HepG2 (cell line): Measurements from ENCODE around the gene EXOC3. TPM values are rescaled to one million over a fixed set of nuclear protein-coding genes. Genes with fewer than 3 reads are reported as not detected.

ENCODE experiments used
- ATM ChIP-seq: fragments of 450-650 bp; IDR thresholded peaks from 2 replicates; pipeline ENCODE4 v1.7.1; 2017; ENCODE audit warnings: mild to moderate bottlenecking, borderline replicate concordance
- BRCA1 ChIP-seq: sonication (generic); formaldehyde crosslinking; IDR thresholded peaks from 2 replicates; pipeline ENCODE4 v1.4.0; 2020; ENCODE audit warnings: missing genetic modification reagents
- DNMT1 ChIP-seq: sonication (generic); formaldehyde crosslinking; IDR thresholded peaks from 2 replicates; pipeline ENCODE4 v1.5.1; 2020; ENCODE audit warnings: mild to moderate bottlenecking, missing genetic modification reagents
- GABPB1 ChIP-seq: IDR thresholded peaks from 2 replicates; pipeline ENCODE4 v1.6.1; 2016; ENCODE audit warnings: mild to moderate bottlenecking, missing genetic modification reagents, moderate library complexity, missing compliant biosample characterization
- ISX ChIP-seq: sonication (generic); formaldehyde crosslinking; conservative IDR thresholded peaks from 2 replicates; pipeline ENCODE4 v1.5.0; 2020; ENCODE audit warnings: missing genetic modification reagents
- PHF20 ChIP-seq: sonication (generic); formaldehyde crosslinking; IDR thresholded peaks from 2 replicates; pipeline ENCODE4 v1.5.0; 2020; ENCODE audit warnings: mild to moderate bottlenecking, missing genetic modification reagents
- TMF1 ChIP-seq: sonication (generic); formaldehyde crosslinking; IDR thresholded peaks from 2 replicates; pipeline ENCODE4 v1.8.1; 2022; ENCODE audit warnings: low read depth, missing genetic modification reagents
- ZEB1 ChIP-seq: IDR thresholded peaks from 2 replicates; pipeline ENCODE4 v1.6.1; 2012; ENCODE audit warnings: mild to moderate bottlenecking, low read depth, inconsistent platforms; ENCODE audit not compliant: insufficient replicate concordance
- ZFX ChIP-seq: sonication (generic); formaldehyde crosslinking; IDR thresholded peaks from 2 replicates; pipeline ENCODE4 v1.4.0; 2020; ENCODE audit warnings: mild to moderate bottlenecking, low read depth, missing genetic modification reagents, moderate library complexity
- ZNF160 ChIP-seq: sonication (generic); formaldehyde crosslinking; IDR thresholded peaks from 2 replicates; pipeline ENCODE4 v1.8.0; 2022; ENCODE audit warnings: mild to moderate bottlenecking, inconsistent platforms, missing genetic modification reagents
- ZNF326 ChIP-seq: sonication (generic); formaldehyde crosslinking; IDR thresholded peaks from 2 replicates; pipeline ENCODE4 v1.4.0; 2020; ENCODE audit warnings: missing genetic modification reagents, borderline replicate concordance
- ZNF329 ChIP-seq: sonication (generic); formaldehyde crosslinking; IDR thresholded peaks from 2 replicates; pipeline ENCODE4 v1.9.0; 2021; ENCODE audit warnings: low read depth, mild to moderate bottlenecking, missing genetic modification reagents
- ZNF446 ChIP-seq: sonication (generic); formaldehyde crosslinking; IDR thresholded peaks from 2 replicates; pipeline ENCODE4 v1.5.0; 2020; ENCODE audit warnings: mild to moderate bottlenecking, missing genetic modification reagents
- ZNF776 ChIP-seq: sonication (generic); formaldehyde crosslinking; IDR thresholded peaks from 2 replicates; pipeline ENCODE4 v1.4.0; 2020; ENCODE audit warnings: mild to moderate bottlenecking, missing genetic modification reagents
- ZZZ3 ChIP-seq: sonication (generic); formaldehyde crosslinking; IDR thresholded peaks from 2 replicates; pipeline ENCODE4 v1.4.0; 2020; ENCODE audit warnings: missing genetic modification reagents, mild to moderate bottlenecking, borderline replicate concordance
- polyA plus RNA-seq, 8 experiments: library from polyadenylated mRNA; depleted of rRNA in 3 of 8; stranded (reverse) in 7 of 8; unstranded in 1 of 8; fragments of >200 nt; fragmentation: Illumina TruSeq in 4 of 8; extraction: Trizol in 4 of 8; gene quantifications; 2 replicates each; pipeline versions ENCODE4 v1.2.1 to v1.2.3, GENCODE V29; 2011 to 2016; ENCODE audit warnings: low read depth in 4 of 8, missing spikeins in 1 of 8, mixed read lengths in 1 of 8; ENCODE audit not compliant: insufficient read depth in 1 of 8
- total RNA-seq, 5 experiments: library from RNA; depleted of rRNA; stranded (reverse); fragments of >200 nt; fragmentation: Illumina TruSeq; extraction: Trizol; gene quantifications; 2 replicates each; pipeline ENCODE4 v1.2.3, GENCODE V29; 2016; ENCODE audit warnings: low read depth in 1 of 5
- TF ChIP-seq, protein P1 (sequence below): sonication (generic); formaldehyde crosslinking; IDR thresholded peaks from 2 replicates; pipeline ENCODE4 v1.8.0; 2023; ENCODE audit warnings: mild to moderate bottlenecking, missing genetic modification reagents
- TF ChIP-seq, protein P2 (sequence below): sonication (generic); formaldehyde crosslinking; IDR thresholded peaks from 2 replicates; pipeline ENCODE4 v1.4.0; 2020; ENCODE audit warnings: mild to moderate bottlenecking, missing genetic modification reagents, borderline replicate concordance
- TF ChIP-seq, protein P3 (sequence below): fragments of 450-650 bp; IDR thresholded peaks from 2 replicates; pipeline ENCODE4 v1.6.1; 2016
- TF ChIP-seq, protein P4 (sequence below): sonication (generic); formaldehyde crosslinking; IDR thresholded peaks from 2 replicates; pipeline ENCODE4 v1.4.0; 2020; ENCODE audit warnings: missing genetic modification reagents
- TF ChIP-seq, protein P5 (sequence below), 2 experiments: fragments of 450-650 bp in 1 of 2; sonication (generic) in 1 of 2; formaldehyde crosslinking; IDR thresholded peaks; 2 replicates each; pipeline versions ENCODE4 v1.5.0 to v1.8.0; 2020 to 2022; ENCODE audit warnings: mild to moderate bottlenecking in 1 of 2, missing genetic modification reagents in 1 of 2

Gene EXOC3
- total and polyA plus RNA-seq, 2 of the 13 experiments (the other 11 are each of a cell fraction or from before 2014, with no cell fraction given), result 9.2 to 20.5 TPM

DNA sequence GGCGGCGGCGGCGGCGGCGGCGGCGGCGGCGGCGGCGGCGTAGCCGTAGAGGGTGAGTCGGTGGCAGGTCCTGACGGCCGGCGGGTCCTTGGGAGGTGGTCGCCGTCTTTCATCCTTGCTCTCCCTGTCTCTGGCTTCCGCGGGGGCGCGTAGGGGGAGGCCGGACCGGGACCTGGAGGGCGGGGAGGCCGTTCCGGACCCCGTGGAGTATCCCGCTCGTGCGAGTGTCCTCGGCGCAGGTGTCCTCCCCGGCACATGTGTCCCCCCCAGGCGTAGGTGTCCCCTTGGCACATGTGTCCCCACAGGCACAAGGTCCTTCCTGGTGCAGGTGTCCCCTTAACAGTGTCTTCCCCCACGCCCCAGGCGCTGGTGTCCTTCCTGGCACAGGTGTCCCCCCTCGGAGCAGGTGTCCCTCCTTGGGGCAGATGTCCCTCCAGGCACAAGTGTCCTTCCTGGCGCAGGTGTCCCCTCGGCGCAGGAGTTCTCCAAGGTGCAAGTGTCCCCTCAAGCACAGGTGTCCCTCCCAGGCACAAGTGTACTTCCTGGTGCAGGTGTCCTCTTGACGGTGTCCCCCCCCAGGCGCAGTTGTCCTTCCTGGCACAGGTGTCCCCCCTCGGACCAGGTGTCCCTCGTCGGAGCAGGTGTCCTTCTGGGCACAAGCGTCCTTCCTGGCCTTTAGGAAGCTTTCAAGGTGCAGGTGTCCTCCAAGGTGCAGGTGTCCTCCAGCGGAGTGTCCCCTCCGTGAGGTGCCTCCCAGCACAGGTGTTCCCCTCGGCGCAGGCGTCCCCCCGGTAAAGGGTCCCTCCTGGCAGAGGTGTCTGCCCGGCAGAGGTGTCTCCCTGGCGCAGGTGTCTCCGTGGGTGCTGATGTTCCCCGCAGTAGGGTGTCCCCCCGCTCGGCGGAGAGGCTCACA lies 519 bp downstream of the EXOC3 start (continued):
- TF ChIP-seq ZNF446, result no peak
- TF ChIP-seq, protein P1, sequence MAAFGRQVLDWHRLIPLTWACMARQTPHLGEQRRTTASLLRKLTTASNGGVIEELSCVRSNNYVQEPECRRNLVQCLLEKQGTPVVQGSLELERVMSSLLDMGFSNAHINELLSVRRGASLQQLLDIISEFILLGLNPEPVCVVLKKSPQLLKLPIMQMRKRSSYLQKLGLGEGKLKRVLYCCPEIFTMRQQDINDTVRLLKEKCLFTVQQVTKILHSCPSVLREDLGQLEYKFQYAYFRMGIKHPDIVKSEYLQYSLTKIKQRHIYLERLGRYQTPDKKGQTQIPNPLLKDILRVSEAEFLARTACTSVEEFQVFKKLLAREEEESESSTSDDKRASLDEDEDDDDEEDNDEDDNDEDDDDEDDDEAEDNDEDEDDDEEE (CRISPR knock-in tag), result 0 out of 2 replicates have a peak, but pooled peaks have one; percentile 8
- 0 out of 2 replicates have a peak, but pooled peaks have one; percentile 2 for TF ChIP-seq BRCA1 (CRISPR knock-in tag)
- TF ChIP-seq, protein P2, sequence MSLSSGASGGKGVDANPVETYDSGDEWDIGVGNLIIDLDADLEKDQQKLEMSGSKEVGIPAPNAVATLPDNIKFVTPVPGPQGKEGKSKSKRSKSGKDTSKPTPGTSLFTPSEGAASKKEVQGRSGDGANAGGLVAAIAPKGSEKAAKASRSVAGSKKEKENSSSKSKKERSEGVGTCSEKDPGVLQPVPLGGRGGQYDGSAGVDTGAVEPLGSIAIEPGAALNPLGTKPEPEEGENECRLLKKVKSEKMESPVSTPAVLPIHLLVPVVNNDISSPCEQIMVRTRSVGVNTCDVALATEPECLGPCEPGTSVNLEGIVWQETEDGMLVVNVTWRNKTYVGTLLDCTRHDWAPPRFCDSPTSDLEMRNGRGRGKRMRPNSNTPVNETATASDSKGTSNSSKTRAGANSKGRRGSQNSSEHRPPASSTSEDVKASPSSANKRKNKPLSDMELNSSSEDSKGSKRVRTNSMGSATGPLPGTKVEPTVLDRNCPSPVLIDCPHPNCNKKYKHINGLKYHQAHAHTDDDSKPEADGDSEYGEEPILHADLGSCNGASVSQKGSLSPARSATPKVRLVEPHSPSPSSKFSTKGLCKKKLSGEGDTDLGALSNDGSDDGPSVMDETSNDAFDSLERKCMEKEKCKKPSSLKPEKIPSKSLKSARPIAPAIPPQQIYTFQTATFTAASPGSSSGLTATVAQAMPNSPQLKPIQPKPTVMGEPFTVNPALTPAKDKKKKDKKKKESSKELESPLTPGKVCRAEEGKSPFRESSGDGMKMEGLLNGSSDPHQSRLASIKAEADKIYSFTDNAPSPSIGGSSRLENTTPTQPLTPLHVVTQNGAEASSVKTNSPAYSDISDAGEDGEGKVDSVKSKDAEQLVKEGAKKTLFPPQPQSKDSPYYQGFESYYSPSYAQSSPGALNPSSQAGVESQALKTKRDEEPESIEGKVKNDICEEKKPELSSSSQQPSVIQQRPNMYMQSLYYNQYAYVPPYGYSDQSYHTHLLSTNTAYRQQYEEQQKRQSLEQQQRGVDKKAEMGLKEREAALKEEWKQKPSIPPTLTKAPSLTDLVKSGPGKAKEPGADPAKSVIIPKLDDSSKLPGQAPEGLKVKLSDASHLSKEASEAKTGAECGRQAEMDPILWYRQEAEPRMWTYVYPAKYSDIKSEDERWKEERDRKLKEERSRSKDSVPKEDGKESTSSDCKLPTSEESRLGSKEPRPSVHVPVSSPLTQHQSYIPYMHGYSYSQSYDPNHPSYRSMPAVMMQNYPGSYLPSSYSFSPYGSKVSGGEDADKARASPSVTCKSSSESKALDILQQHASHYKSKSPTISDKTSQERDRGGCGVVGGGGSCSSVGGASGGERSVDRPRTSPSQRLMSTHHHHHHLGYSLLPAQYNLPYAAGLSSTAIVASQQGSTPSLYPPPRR (CRISPR knock-in tag), result no peak
- TF ChIP-seq ZNF776 (CRISPR knock-in tag), result 0 out of 2 replicates have a peak, but pooled peaks have one; percentile 13
- TF ChIP-seq, protein P3, sequence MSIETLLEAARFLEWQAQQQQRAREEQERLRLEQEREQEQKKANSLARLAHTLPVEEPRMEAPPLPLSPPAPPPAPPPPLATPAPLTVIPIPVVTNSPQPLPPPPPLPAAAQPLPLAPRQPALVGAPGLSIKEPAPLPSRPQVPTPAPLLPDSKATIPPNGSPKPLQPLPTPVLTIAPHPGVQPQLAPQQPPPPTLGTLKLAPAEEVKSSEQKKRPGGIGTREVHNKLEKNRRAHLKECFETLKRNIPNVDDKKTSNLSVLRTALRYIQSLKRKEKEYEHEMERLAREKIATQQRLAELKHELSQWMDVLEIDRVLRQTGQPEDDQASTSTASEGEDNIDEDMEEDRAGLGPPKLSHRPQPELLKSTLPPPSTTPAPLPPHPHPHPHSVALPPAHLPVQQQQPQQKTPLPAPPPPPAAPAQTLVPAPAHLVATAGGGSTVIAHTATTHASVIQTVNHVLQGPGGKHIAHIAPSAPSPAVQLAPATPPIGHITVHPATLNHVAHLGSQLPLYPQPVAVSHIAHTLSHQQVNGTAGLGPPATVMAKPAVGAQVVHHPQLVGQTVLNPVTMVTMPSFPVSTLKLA, result peak; percentile 42
- no peak for TF ChIP-seq ATM
- TF ChIP-seq, protein P4, sequence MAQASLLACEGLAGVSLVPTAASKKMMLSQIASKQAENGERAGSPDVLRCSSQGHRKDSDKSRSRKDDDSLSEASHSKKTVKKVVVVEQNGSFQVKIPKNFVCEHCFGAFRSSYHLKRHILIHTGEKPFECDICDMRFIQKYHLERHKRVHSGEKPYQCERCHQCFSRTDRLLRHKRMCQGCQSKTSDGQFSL, result 0 out of 2 replicates have a peak, but pooled peaks have one; percentile 19
- TF ChIP-seq ZFX (CRISPR knock-in tag), result peak; percentile 40; the same call in 1 of the 2 replicates
- no peak for TF ChIP-seq ISX (CRISPR knock-in tag)
- no peak for TF ChIP-seq ZZZ3 (CRISPR knock-in tag)
- TF ChIP-seq ZEB1, result peak; percentile 57
- peak; percentile 86; the same call in 1 of the 2 replicates for TF ChIP-seq GABPB1 (CRISPR knock-in tag)
- no peak; the same call in none of the 2 replicates for TF ChIP-seq PHF20
- TF ChIP-seq, protein P5, sequence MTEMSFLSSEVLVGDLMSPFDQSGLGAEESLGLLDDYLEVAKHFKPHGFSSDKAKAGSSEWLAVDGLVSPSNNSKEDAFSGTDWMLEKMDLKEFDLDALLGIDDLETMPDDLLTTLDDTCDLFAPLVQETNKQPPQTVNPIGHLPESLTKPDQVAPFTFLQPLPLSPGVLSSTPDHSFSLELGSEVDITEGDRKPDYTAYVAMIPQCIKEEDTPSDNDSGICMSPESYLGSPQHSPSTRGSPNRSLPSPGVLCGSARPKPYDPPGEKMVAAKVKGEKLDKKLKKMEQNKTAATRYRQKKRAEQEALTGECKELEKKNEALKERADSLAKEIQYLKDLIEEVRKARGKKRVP (CRISPR knock-in tag; IDR thresholded peaks at IDR 0.05), result no peak
- no peak for TF ChIP-seq ZNF326
- TF ChIP-seq DNMT1 (CRISPR knock-in tag), result 0 out of 2 replicates have a peak, but pooled peaks have one; percentile 53
- TF ChIP-seq ZNF160 (CRISPR knock-in tag), result no peak
- TF ChIP-seq ZNF329 (CRISPR knock-in tag), result no peak
- 0 out of 2 replicates have a peak, but pooled peaks have one; percentile 11 for TF ChIP-seq TMF1 (CRISPR knock-in tag)
